Measurements from ENCODE around the gene MCC. TPM values are rescaled to one million over a fixed set of nuclear protein-coding genes. Genes with fewer than 3 reads are reported as not detected.

Gene MCC
- total and polyA plus RNA-seq, 2 donors (not counting 1 experiment from before 2014, with no cell fraction given) = 0.09 to 0.32 TPM

- Histone ChIP-seq H3K9ac (ENCODE audit: low read length) (no peak overlapping the region), H3K27me3 (replicated peaks in 1 of 4; ENCODE audit: control extremely low read depth in 1 of 4, control insufficient read depth in 3 of 4, insufficient read depth in 4 of 4, low read length in 3 of 4) (peaks cover 0 to 7% (median 3%) of the 10 kb centered on the region in 4 experiments), H3K4me1 (ENCODE audit: control insufficient read depth in 2 of 2, insufficient read depth in 2 of 2, low read length in 2 of 2) (no peaks in the 10 kb centered on the region), H3K9me3 (ENCODE audit: control extremely low read depth in 1 of 3, control insufficient read depth in 2 of 3, insufficient read depth in 1 of 3, low read length in 2 of 3) (no peaks in the 10 kb centered on the region), H3K79me2 (ENCODE audit: control insufficient read depth, insufficient read depth, low read length) (no peaks in the 10 kb centered on the region), H3K4me3 (ENCODE audit: control extremely low read depth in 1 of 5, extremely low read depth in 1 of 5, insufficient read depth in 1 of 5, low read depth in 2 of 5, low read length in 4 of 5) (no peak overlapping the region), H4K20me1 (ENCODE audit: control insufficient read depth, insufficient read depth, low read length, poor library complexity, severe bottlenecking) (no peaks in the 10 kb centered on the region), H3K4me2 (replicated peaks; ENCODE audit: low read depth, low read length, poor library complexity, severe bottlenecking) (no peak overlapping the region), H3K27ac (ENCODE audit: low read length in 2 of 2) (no peak overlapping the region), H3K36me3 (replicated peaks in 1 of 2; ENCODE audit: control extremely low read depth in 1 of 2, control insufficient read depth in 1 of 2, extremely low read depth in 1 of 2, insufficient read depth in 2 of 2, low read length in 1 of 2) (no peaks in the 10 kb centered on the region), H2AFZ (ENCODE audit: insufficient read depth, low read depth, low read length, poor library complexity, severe bottlenecking) (no peak overlapping the region)
- Mint-ChIP-seq H3K4me3 (no peak overlapping the region), H3K27me3 (peaks cover 32% of the 10 kb centered on the region), H3K27ac (no peak overlapping the region), H3K9me3 (ENCODE audit: insufficient read depth) (peaks cover 2% of the 10 kb centered on the region), H3K4me1 (peaks cover 4% of the 10 kb centered on the region)
- POLR2A ChIA-PET = no interaction called here
- DNase-seq = no peak
- intact Hi-C loops (cut with micrococcal nuclease) = no loop called here
- ATAC-seq (ENCODE audit: low read depth) = no peak
- 0% methylated on average over 1 of the region's 7 CpGs for WGBS (ENCODE audit: insufficient coverage)
- CTCF ChIA-PET = no interaction called here
- TF ChIP-seq CTCF (IDR thresholded peaks at IDR 0.05) (no peak), EZH2 (IDR thresholded peaks at IDR 0.05; ENCODE audit: borderline replicate concordance, insufficient read depth, low read depth, low read length, poor library complexity, severe bottlenecking) (no peak)
Measured at GRCh38 chr5:113250341-113250953, 237.8 kb downstream of the MCC start.

GRCh38 chr5:113249206-113249605 is 239.0 kb downstream of the MCC start:
- Histone ChIP-seq H3K27ac (ENCODE audit: low read length in 2 of 2) (no peak overlapping the region), H2AFZ (ENCODE audit: insufficient read depth, low read depth, low read length, poor library complexity, severe bottlenecking) (no peak overlapping the region), H3K36me3 (replicated peaks in 1 of 2; ENCODE audit: control extremely low read depth in 1 of 2, control insufficient read depth in 1 of 2, extremely low read depth in 1 of 2, insufficient read depth in 2 of 2, low read length in 1 of 2) (no peaks in the 10 kb centered on the region), H3K79me2 (ENCODE audit: control insufficient read depth, insufficient read depth, low read length) (no peaks in the 10 kb centered on the region), H3K9ac (ENCODE audit: low read length) (no peak overlapping the region), H3K4me1 (ENCODE audit: control insufficient read depth in 2 of 2, insufficient read depth in 2 of 2, low read length in 2 of 2) (no peaks in the 10 kb centered on the region), H4K20me1 (ENCODE audit: control insufficient read depth, insufficient read depth, low read length, poor library complexity, severe bottlenecking) (no peaks in the 10 kb centered on the region), H3K27me3 (replicated peaks in 1 of 4; ENCODE audit: control extremely low read depth in 1 of 4, control insufficient read depth in 3 of 4, insufficient read depth in 4 of 4, low read length in 3 of 4) (peaks cover 0 to 6% (median 2%) of the 10 kb centered on the region in 4 experiments), H3K4me2 (replicated peaks; ENCODE audit: low read depth, low read length, poor library complexity, severe bottlenecking) (no peak overlapping the region), H3K9me3 (ENCODE audit: control extremely low read depth in 1 of 3, control insufficient read depth in 2 of 3, insufficient read depth in 1 of 3, low read length in 2 of 3) (no peaks in the 10 kb centered on the region), H3K4me3 (ENCODE audit: control extremely low read depth in 1 of 5, extremely low read depth in 1 of 5, insufficient read depth in 1 of 5, low read depth in 2 of 5, low read length in 4 of 5) (no peak overlapping the region)
- intact Hi-C loops (cut with micrococcal nuclease) = no loop called here
- Mint-ChIP-seq H3K27ac (no peak overlapping the region), H3K4me3 (no peak overlapping the region), H3K9me3 (ENCODE audit: insufficient read depth) (peaks cover 2% of the 10 kb centered on the region), H3K4me1 (peaks cover 4% of the 10 kb centered on the region), H3K27me3 (peaks cover 26% of the 10 kb centered on the region)
- ATAC-seq (ENCODE audit: low read depth) = no peak
- TF ChIP-seq CTCF (IDR thresholded peaks at IDR 0.05) (no peak), EZH2 (IDR thresholded peaks at IDR 0.05; ENCODE audit: borderline replicate concordance, insufficient read depth, low read depth, low read length, poor library complexity, severe bottlenecking) (no peak)
- WGBS (ENCODE audit: insufficient coverage) = 92% methylated on average over 1 of the region's 1 CpG
- POLR2A ChIA-PET = no interaction called here
- CTCF ChIA-PET = no interaction called here
- no peak for DNase-seq

All from B cell (primary cell).